Pancreas (tissue), 10 donors: ENCODE data around the gene SNX24. TPM values are rescaled to one million over a fixed set of nuclear protein-coding genes. Genes with fewer than 3 reads are reported as not detected.

ENCODE experiments used
- ATAC-seq, 4 donors: fragments of 200-7000 bp; cut with Tn5 transposase; one replicate each; pipeline versions ENCODE4 v1.8.0 to v1.9.1; 2020; ENCODE audit warnings: mild to moderate bottlenecking in 4 of 4, moderate library complexity in 4 of 4
- DNase-seq, 6 donors: peaks; one replicate each; pipeline ENCODE4 v3.0.0-alpha.2; 2020
- FAIRE-seq: peaks from 2 replicates; lab custom pipeline; 2012; peaks lifted over from hg19 to GRCh38; lab: Jason Lieb, UNC
- H3K27ac ChIP-seq, 4 donors: fragments of 200-600 bp; sonication (generic); 1 replicate in 3 of 4; 2 replicates in 1 of 4; pipeline versions ENCODE4 v1.5.0 to v1.8.0; 2020
- H3K27me3 ChIP-seq, 4 donors: fragments of 200-600 bp; one replicate each; pipeline ENCODE4 v1.8.0; 2021
- H3K36me3 ChIP-seq, 3 donors: fragments of 200-600 bp; sonication (generic) in 1 of 3; one replicate each; pipeline versions ENCODE4 v1.5.0 to v1.8.0; 2020 to 2021
- H3K4me1 ChIP-seq, 3 donors: fragments of 200-600 bp; one replicate each; pipeline ENCODE4 v1.8.0; 2021
- H3K4me3 ChIP-seq, 4 donors: fragments of 200-600 bp; sonication (generic) in 2 of 4; one replicate each; pipeline versions ENCODE4 v1.5.0 to v1.8.0; 2020 to 2021
- H3K9me3 ChIP-seq, 4 donors: fragments of 200-600 bp; one replicate each; pipeline ENCODE4 v1.8.0; 2021
- CTCF ChIP-seq, 4 donors: fragments of 200-600 bp; sonication (generic) in 3 of 4; IDR thresholded peaks; one replicate each; pipeline versions ENCODE4 v1.5.0 to v1.8.0; 2021; ENCODE audit warnings: antibody characterized with exemption in 4 of 4
- WGBS, 2 donors: extraction: QIAGEN DNeasy Blood & Tissue Kit; methylation state at CpG; one replicate each; pipeline ENCODE4 v1.1.7; 2013; 5-methylcytosine and 5-hydroxymethylcytosine counted together
- intact Hi-C, 3 donors: fragments of 100-400 bp; cut with DNase I; formaldehyde crosslinking; loops; one replicate each; pipeline versions ENCODE4 v1.11.1 to v1.14.2; 2022
- polyA plus RNA-seq, 2 donors: library from polyadenylated mRNA; stranded (reverse); fragments of 200-250 nt; gene quantifications; one replicate each; pipeline ENCODE4 v1.2.3, GENCODE V29; 2013
- total RNA-seq, 6 donors: library from RNA; stranded (reverse); fragmentation: NEBNext Ultra II Directional in 4 of 6; extraction: Animal tissue kit (Norgen Biotek cat#: 25700) in 4 of 6; gene quantifications; one replicate each; pipeline versions ENCODE4 v1.2.1 to v1.2.4, GENCODE V29; 2021 to 2023
- donor health status: healthy with polysubstance abuse.
- donor health status: DM: no; HTN: no; CAD: no; lungs with moderate emphysema.
- donor health status: DM: no; HTN: no; CAD: no.
- donor health status: control.
- donor health status: control.
- donor health status: Bipolar disorder and iron deficiency.
- donor health status: DM: yes; HTN: yes; CAD: no.
- donor health status: DM: no; HTN: no; CAD: no.
- donor health status: DM: no; HTN: no; CAD: no.
- donor health status: DM: yes; HTN: yes; CAD: no.

Gene SNX24
- total and polyA plus RNA-seq, 8 donors, result 5.2 to 10.0 (median 6.9) TPM

- no peak for TF ChIP-seq CTCF (IDR thresholded peaks at IDR 0.05)
- Histone ChIP-seq H3K27ac (no peak overlapping the region), H3K9me3 (no peaks in the 10 kb centered on the region), H3K4me1 (peaks cover 0 to 9% (median 0%) of the 10 kb centered on the region in 3 donors), H3K4me3 (no peak overlapping the region), H3K27me3 (no peaks in the 10 kb centered on the region), H3K36me3 (no peaks in the 10 kb centered on the region)
- DNase-seq (no peak), FAIRE-seq (no peak), ATAC-seq (no peak)
- intact Hi-C loops, result no loop called here
- WGBS, 2 donors, result 69 to 92% methylated on average over 1 of the region's 1 CpG
Observed at GRCh38 chr5:122916490-122916889, 71.1 kb downstream of the SNX24 start.

GRCh38 chr5:122919969-122920368 is 74.6 kb downstream of the SNX24 start:
- ATAC-seq, result no peak
- intact Hi-C loops, result no loop called here
- H3K4me1 ChIP-seq, result peaks cover 0 to 9% (median 0%) of the 10 kb centered on the region in 3 donors
- no peak for TF ChIP-seq CTCF (IDR thresholded peaks at IDR 0.05)
- no peaks in the 10 kb centered on the region for H3K36me3 ChIP-seq
- no peak for DNase-seq
- H3K9me3 ChIP-seq, result no peaks in the 10 kb centered on the region
- no peak for FAIRE-seq
- 32 to 37% methylated on average over 1 of the region's 1 CpG for WGBS, 2 donors
- no peak overlapping the region for H3K4me3 ChIP-seq
- H3K27ac ChIP-seq, result no peak overlapping the region
- H3K27me3 ChIP-seq, result no peaks in the 10 kb centered on the region

- intact Hi-C loops, result no loop called here
- 92 to 93% methylated on average over 4 of the region's 4 CpGs for WGBS, 2 donors
- Histone ChIP-seq H3K36me3 (no peaks in the 10 kb centered on the region), H3K27me3 (no peaks in the 10 kb centered on the region), H3K4me1 (no peaks in the 10 kb centered on the region), H3K27ac (no peak overlapping the region), H3K9me3 (no peaks in the 10 kb centered on the region), H3K4me3 (no peak overlapping the region)
- no peak for TF ChIP-seq CTCF (IDR thresholded peaks at IDR 0.05)
- FAIRE-seq, result no peak
- no peak for ATAC-seq
- no peak for DNase-seq
Observed at GRCh38 chr5:122921826-122922225, 76.4 kb downstream of the SNX24 start.

- H3K36me3 ChIP-seq, result no peaks in the 10 kb centered on the region
- no peaks in the 10 kb centered on the region for H3K27me3 ChIP-seq
- H3K27ac ChIP-seq, result no peak overlapping the region
- no peaks in the 10 kb centered on the region for H3K4me1 ChIP-seq
- no peak for FAIRE-seq
- intact Hi-C loops, result no loop called here
- WGBS, 2 donors, result 91 to 92% methylated on average over 5 of the region's 5 CpGs
- ATAC-seq, result no peak
- no peak for TF ChIP-seq CTCF (IDR thresholded peaks at IDR 0.05)
- H3K4me3 ChIP-seq, result no peak overlapping the region
- no peaks in the 10 kb centered on the region for H3K9me3 ChIP-seq
- DNase-seq, result no peak
Observed at GRCh38 chr5:122924203-122924602, 78.8 kb downstream of the SNX24 start.

GRCh38 chr5:122924719-122925395 is 79.4 kb downstream of the SNX24 start:
- no peak for TF ChIP-seq CTCF (IDR thresholded peaks at IDR 0.05)
- Histone ChIP-seq H3K36me3 (no peaks in the 10 kb centered on the region), H3K4me3 (no peak overlapping the region), H3K27me3 (no peaks in the 10 kb centered on the region), H3K9me3 (no peaks in the 10 kb centered on the region), H3K27ac (no peak overlapping the region), H3K4me1 (no peaks in the 10 kb centered on the region)
- ATAC-seq (no peak), DNase-seq (no peak), FAIRE-seq (no peak)
- WGBS, 2 donors, result 90 to 91% methylated on average over 4 of the region's 4 CpGs
- intact Hi-C loops, result no loop called here
